B cell (primary cell): Measurements from ENCODE around the gene BBX. TPM values are rescaled to one million over a fixed set of nuclear protein-coding genes. Genes with fewer than 3 reads are reported as not detected.

ENCODE experiments used
- ATAC-seq: fragments of 200-7000 bp; cut with Tn5 transposase; one replicate; pipeline ENCODE4 v1.10.0; 2021; ENCODE audit warnings: low read depth, mild to moderate bottlenecking, moderate number of reproducible peaks, moderate library complexity
- CTCF ChIA-PET: fragments of 350-600 bp; sonication (Branson Sonifier 250); formaldehyde crosslinking; loops from one replicate; lab custom pipeline; 2021; ENCODE audit warnings: antibody characterized with exemption, inconsistent platforms; lab: Charles Lee
- POLR2A ChIA-PET: fragments of 350-600 bp; sonication (Branson Sonifier 250); formaldehyde crosslinking; loops from one replicate; lab custom pipeline; 2021; ENCODE audit warnings: antibody characterized with exemption; lab: Charles Lee
- DNase-seq: peaks from one replicate; pipeline ENCODE4 v3.0.0; 2013
- H2AFZ ChIP-seq: 2 replicates; pipeline ENCODE4 v1.6.1; 2012; ENCODE audit warnings: mild to moderate bottlenecking, low read depth, low read length; ENCODE audit not compliant: insufficient read depth, poor library complexity, severe bottlenecking
- H3K27ac ChIP-seq, 2 donors: 1 replicate in 1 of 2; 2 replicates in 1 of 2; pipeline ENCODE4 v1.5.1; 2012 to 2013; ENCODE audit warnings: low read length in 2 of 2, mild to moderate bottlenecking in 2 of 2, moderate library complexity in 1 of 2
- H3K27me3 ChIP-seq, 4 experiments: fragments of 200-600 bp in 1 of 4; sonication (generic) in 1 of 4; replicated peaks in 1 of 4; 1 replicate in 2 of 4; 2 replicates in 2 of 4; pipeline versions ENCODE4 v1.6.1 to v1.7.0; 2013 to 2016; ENCODE audit warnings: low read length in 3 of 4, mild to moderate bottlenecking in 2 of 4, mixed read lengths in 1 of 4, moderate library complexity in 1 of 4; ENCODE audit not compliant: insufficient read depth in 4 of 4, control insufficient read depth in 3 of 4; ENCODE audit errors: control extremely low read depth in 1 of 4
- H3K36me3 ChIP-seq, 2 experiments: replicated peaks in 1 of 2; 1 replicate in 1 of 2; 2 replicates in 1 of 2; pipeline versions ENCODE4 v1.6.1 to v1.7.1; 2013; ENCODE audit warnings: low read length in 1 of 2; ENCODE audit not compliant: insufficient read depth in 2 of 2, control insufficient read depth in 1 of 2; ENCODE audit errors: control extremely low read depth in 1 of 2, extremely low read depth in 1 of 2
- H3K4me1 ChIP-seq, 2 donors: fragments of 200-600 bp in 1 of 2; sonication (generic) in 1 of 2; 1 replicate in 1 of 2; 2 replicates in 1 of 2; pipeline versions ENCODE4 v1.5.1 to v1.6.1; 2013 to 2017; ENCODE audit warnings: low read length in 2 of 2; ENCODE audit not compliant: control insufficient read depth in 2 of 2, insufficient read depth in 2 of 2
- H3K4me2 ChIP-seq: replicated peaks from 2 replicates; pipeline ENCODE3; 2012; ENCODE audit warnings: mild to moderate bottlenecking, low read depth, low read length; ENCODE audit not compliant: poor library complexity, severe bottlenecking
- H3K4me3 ChIP-seq, 5 experiments: fragments of 200-600 bp in 1 of 5; sonication (generic) in 1 of 5; 1 replicate in 3 of 5; 2 replicates in 2 of 5; pipeline versions ENCODE4 v1.5.1 to v1.7.0; 2011 to 2016; ENCODE audit warnings: low read length in 4 of 5, mild to moderate bottlenecking in 4 of 5, low read depth in 2 of 5, control low read depth in 1 of 5, moderate library complexity in 1 of 5; ENCODE audit not compliant: insufficient read depth in 1 of 5; ENCODE audit errors: control extremely low read depth in 1 of 5, extremely low read depth in 1 of 5
- H3K79me2 ChIP-seq: fragments of 200-600 bp; sonication (generic); one replicate; pipeline ENCODE4 v1.6.0; 2016; ENCODE audit warnings: low read length; ENCODE audit not compliant: control insufficient read depth, insufficient read depth
- H3K9ac ChIP-seq: fragments of 200-600 bp; sonication (generic); 2 replicates; pipeline ENCODE4 v1.6.1; 2017; ENCODE audit warnings: mild to moderate bottlenecking, low read length, moderate library complexity
- H3K9me3 ChIP-seq, 3 donors: one replicate each; pipeline versions ENCODE4 v1.6.1 to v1.7.1; 2013; ENCODE audit warnings: low read length in 2 of 3; ENCODE audit not compliant: control insufficient read depth in 2 of 3, insufficient read depth in 1 of 3; ENCODE audit errors: control extremely low read depth in 1 of 3
- H4K20me1 ChIP-seq: 2 replicates; pipeline ENCODE4 v1.6.0; 2012; ENCODE audit warnings: mild to moderate bottlenecking, low read length; ENCODE audit not compliant: insufficient read depth, control insufficient read depth, poor library complexity, severe bottlenecking
- H3K27ac Mint-ChIP-seq: one replicate; pipeline ENCODE4 v1.8.0; 2021; ENCODE audit warnings: mixed read lengths
- H3K27me3 Mint-ChIP-seq: one replicate; pipeline ENCODE4 v1.8.0; 2021; ENCODE audit warnings: mixed read lengths
- H3K4me1 Mint-ChIP-seq: one replicate; pipeline ENCODE4 v1.8.0; 2021; ENCODE audit warnings: mixed read lengths
- H3K4me3 Mint-ChIP-seq: one replicate; pipeline ENCODE4 v1.8.0; 2021; ENCODE audit warnings: mixed read lengths
- H3K9me3 Mint-ChIP-seq: one replicate; pipeline ENCODE4 v1.8.0; 2022; ENCODE audit warnings: mixed read lengths; ENCODE audit not compliant: insufficient read depth
- CTCF ChIP-seq: fragments of 200-600 bp; IDR thresholded peaks from one replicate; pipeline ENCODE4 v1.8.0; 2022; ENCODE audit warnings: antibody characterized with exemption, mild to moderate bottlenecking
- EZH2 ChIP-seq: IDR thresholded peaks from 2 replicates; pipeline ENCODE4 v1.6.1; 2012; ENCODE audit warnings: borderline replicate concordance, low read depth, mild to moderate bottlenecking, moderate library complexity, low read length; ENCODE audit not compliant: insufficient read depth, poor library complexity, severe bottlenecking
- WGBS: methylation state at CpG from one replicate; pipeline ENCODE4 v1.1.5; 2013; ENCODE audit warnings: missing lambda C conversion rate; ENCODE audit not compliant: insufficient coverage; 5-methylcytosine and 5-hydroxymethylcytosine counted together
- intact Hi-C: fragments of 100-400 bp; cut with micrococcal nuclease; formaldehyde crosslinking; loops from one replicate; pipeline ENCODE4 v1.10.0; 2022
- polyA plus RNA-seq: library from polyadenylated mRNA; depleted of rRNA; stranded (reverse); fragments of >200 nt; gene quantifications from 2 replicates; pipeline ENCODE4 v1.2.3, GENCODE V29; 2012
- total RNA-seq, 2 donors: library from RNA; stranded (reverse); fragments of 120-200 nt in 1 of 2; gene quantifications; 1 replicate in 1 of 2; 2 replicates in 1 of 2; pipeline versions ENCODE4 v1.2.3 to v1.2.4, GENCODE V29; 2013 to 2022

BBX gene
- total and polyA plus RNA-seq, 2 donors (not counting 1 experiment from before 2014, with no cell fraction given) = 27.8 to 133 TPM

GRCh38 chr3:107540857-107541256 lies 18.1 kb downstream of the BBX start:
- WGBS = no CpG with 5 or more reads among the region's 3 CpGs
- Histone ChIP-seq H3K27ac (no peak overlapping the region), H3K9ac (no peak overlapping the region), H2AFZ (no peak overlapping the region), H3K9me3 (no peaks in the 10 kb centered on the region), H3K79me2 (peaks cover 80% of the 10 kb centered on the region), H3K36me3 (peaks cover 0 to 15% of the 10 kb centered on the region in 2 experiments), H3K4me1 (no peaks in the 10 kb centered on the region), H4K20me1 (peaks cover 73% of the 10 kb centered on the region), H3K27me3 (no peaks in the 10 kb centered on the region), H3K4me2 (no peak overlapping the region), H3K4me3 (no peak overlapping the region)
- CTCF ChIA-PET = interaction anchor here (1.0 to 1.4 kb wide), 2 partner anchors 267 to 305 kb away, joined by 3 to 4 read pairs; no protein-coding TSS in a partner anchor
- no peak overlapping the region for H3K4me3 Mint-ChIP-seq
- TF ChIP-seq EZH2 (no peak), CTCF (no peak)
- DNase-seq (no peak), ATAC-seq (no peak)
- POLR2A ChIA-PET = no interaction called here
- peaks cover 15% of the 10 kb centered on the region for H3K4me1 Mint-ChIP-seq
- H3K27me3 Mint-ChIP-seq = no peaks in the 10 kb centered on the region
- H3K27ac Mint-ChIP-seq = no peak overlapping the region
- intact Hi-C loops = no loop called here
- no peaks in the 10 kb centered on the region for H3K9me3 Mint-ChIP-seq

GRCh38 chr3:107542665-107543064 lies 19.9 kb downstream of the BBX start:
- H3K36me3 ChIP-seq = peaks cover 1 to 12% of the 10 kb centered on the region in 2 experiments
- Mint-ChIP-seq H3K4me1 (peaks cover 19% of the 10 kb centered on the region), H3K27ac (no peak overlapping the region)

More at GRCh38 chr3:107542665-107543064, 19.9 kb downstream of the BBX start:
- Mint-ChIP-seq H3K9me3 (no peaks in the 10 kb centered on the region), H3K27me3 (no peaks in the 10 kb centered on the region), H3K4me3 (no peak overlapping the region)
- ChIA-PET POLR2A (no interaction called here), CTCF (interaction anchor here (0.6 to 1.8 kb wide), 8 partner anchors 15 to 934 kb away, joined by 3 to 11 read pairs (median 3); no protein-coding TSS in a partner anchor)
- Histone ChIP-seq H3K4me3 (no peak overlapping the region), H3K4me1 (no peaks in the 10 kb centered on the region), H3K9me3 (no peaks in the 10 kb centered on the region), H3K27ac (no peak overlapping the region), H4K20me1 (peaks cover 67% of the 10 kb centered on the region), H3K4me2 (no peak overlapping the region), H3K9ac (no peak overlapping the region), H3K27me3 (no peaks in the 10 kb centered on the region), H3K79me2 (peaks cover 76% of the 10 kb centered on the region), H2AFZ (no peak overlapping the region)
- no peak for DNase-seq
- no CpG with 5 or more reads among the region's 2 CpGs for WGBS
- intact Hi-C loops = loop anchor here (2.0 kb wide), 1 partner anchor 272 kb away; no protein-coding TSS in a partner anchor
- no peak for ATAC-seq
- TF ChIP-seq EZH2 (no peak), CTCF (no peak)
